ENCODE measurements around the gene UCMA. TPM values are rescaled to one million over a fixed set of nuclear protein-coding genes. Genes with fewer than 3 reads are reported as not detected.

The UCMA gene
- total and polyA plus RNA-seq, 12 donors: not detected

- Histone ChIP-seq H3K27ac (no peak overlapping the region), H3K4me3 (no peak overlapping the region), H3K36me3 (no peaks in the 10 kb centered on the region), H3K9me3 (no peaks in the 10 kb centered on the region), H3K4me1 (no peaks in the 10 kb centered on the region), H3K27me3 (no peaks in the 10 kb centered on the region)
- TF ChIP-seq CTCF (IDR thresholded peaks at IDR 0.05): no peak
- intact Hi-C loops (cut with DNase I): no loop called here
- DNase-seq (no peak), ATAC-seq (no peak)
- WGBS, 2 donors: 89 to 92% methylated on average over 8 of the region's 8 CpGs
Measured at GRCh38 chr10:13221572-13221971, 12.6 kb downstream of the UCMA start.

GRCh38 chr10:13219685-13220670, 14.2 kb downstream of the UCMA start:
- Histone ChIP-seq H3K27ac (no peak overlapping the region), H3K4me1 (no peaks in the 10 kb centered on the region), H3K27me3 (no peaks in the 10 kb centered on the region), H3K36me3 (no peaks in the 10 kb centered on the region), H3K9me3 (no peaks in the 10 kb centered on the region), H3K4me3 (no peak overlapping the region)
- intact Hi-C loops (cut with DNase I): no loop called here
- no peak for ATAC-seq
- peak in 1 of 9 donors; percentile 16 for TF ChIP-seq CTCF (IDR thresholded peaks at IDR 0.05)
- 58 to 64% methylated on average over 12 of the region's 12 CpGs for WGBS, 2 donors
- DNase-seq: no peak

- Histone ChIP-seq H3K36me3 (no peaks in the 10 kb centered on the region), H3K4me1 (no peaks in the 10 kb centered on the region), H3K27me3 (no peaks in the 10 kb centered on the region), H3K4me3 (no peak overlapping the region), H3K9me3 (no peaks in the 10 kb centered on the region), H3K27ac (no peak overlapping the region)
- DNase-seq (no peak), ATAC-seq (no peak)
- no peak for TF ChIP-seq CTCF (IDR thresholded peaks at IDR 0.05)
- intact Hi-C loops (cut with DNase I): no loop called here
- 93 to 94% methylated on average over 4 of the region's 4 CpGs for WGBS, 2 donors
Measured at GRCh38 chr10:13218878-13219277, 15.3 kb downstream of the UCMA start.

- Histone ChIP-seq H3K9me3 (no peaks in the 10 kb centered on the region), H3K36me3 (no peaks in the 10 kb centered on the region), H3K4me3 (no peak overlapping the region), H3K27ac (no peak overlapping the region), H3K4me1 (no peaks in the 10 kb centered on the region), H3K27me3 (no peaks in the 10 kb centered on the region)
- 90 to 96% methylated on average over 7 of the region's 7 CpGs for WGBS, 2 donors
- no peak for TF ChIP-seq CTCF (IDR thresholded peaks at IDR 0.05)
- intact Hi-C loops (cut with DNase I): no loop called here
- ATAC-seq (no peak), DNase-seq (no peak)
Measured at GRCh38 chr10:13213163-13213562, 21.0 kb downstream of the UCMA start.

Data from heart right ventricle (tissue), 16 donors.